Parathyroid adenoma (tissue), 2 donors: Measurements from ENCODE around the gene TPRG1L.
A peak's percentile ranks its signal among the peaks of the same experiment; 100 is the strongest.
"Not testable (repeated sequence)": the region's sequence is repeated elsewhere in the genome, so short reads cannot be mapped to it uniquely, and the experiment has no call there.

Source experiments
- H2AFZ ChIP-seq: fragments of 300-600 bp; sonication (generic); one replicate; pipeline ENCODE4 v1.7.0; 2017; ENCODE audit warnings: antibody characterized with exemption, mild to moderate bottlenecking
- H3K27ac ChIP-seq: fragments of 300-600 bp; sonication (generic); one replicate; pipeline ENCODE4 v1.7.0; 2017
- H3K27me3 ChIP-seq: fragments of 300-600 bp; sonication (generic); one replicate; pipeline ENCODE4 v1.7.0; 2017; ENCODE audit warnings: low read length; ENCODE audit not compliant: control insufficient read depth, insufficient read depth
- H3K36me3 ChIP-seq: fragments of 300-600 bp; sonication (generic); one replicate; pipeline ENCODE4 v1.7.0; 2017; ENCODE audit warnings: low read length; ENCODE audit not compliant: control insufficient read depth, insufficient read depth
- H3K4me1 ChIP-seq: fragments of 300-600 bp; sonication (generic); one replicate; pipeline ENCODE4 v1.7.0; 2017; ENCODE audit warnings: control low read depth
- H3K4me2 ChIP-seq: fragments of 300-600 bp; sonication (generic); one replicate; pipeline ENCODE4 v1.7.0; 2017; ENCODE audit warnings: low read length
- H3K4me3 ChIP-seq: fragments of 300-600 bp; sonication (generic); one replicate; pipeline ENCODE4 v1.7.0; 2017; ENCODE audit warnings: low read depth, low read length
- H3K79me2 ChIP-seq: fragments of 300-600 bp; sonication (generic); one replicate; pipeline ENCODE4 v1.7.0; 2017; ENCODE audit warnings: control low read depth
- H3K9ac ChIP-seq: fragments of 300-600 bp; sonication (generic); one replicate; pipeline ENCODE4 v1.7.0; 2017; ENCODE audit warnings: mild to moderate bottlenecking
- H3K9me3 ChIP-seq: fragments of 300-600 bp; sonication (generic); one replicate; pipeline ENCODE4 v1.7.0; 2017; ENCODE audit warnings: low read length; ENCODE audit not compliant: control insufficient read depth
- CTCF ChIP-seq: fragments of 300-600 bp; sonication (generic); IDR thresholded peaks from one replicate; pipeline ENCODE4 v1.7.0; 2017; ENCODE audit warnings: antibody characterized with exemption, mild to moderate bottlenecking
- donor health status: primary hyperparathyroidism.

Gene TPRG1L

GRCh38 chr1:3621151-3621671, 3.6 kb upstream of the TPRG1L start:
- not testable (repeated sequence) for H3K4me1 ChIP-seq, H3K27me3 ChIP-seq, H3K27ac ChIP-seq, H3K9me3 ChIP-seq, H3K79me2 ChIP-seq, H3K4me2 ChIP-seq, H3K36me3 ChIP-seq, H3K9ac ChIP-seq, H3K4me3 ChIP-seq, H2AFZ ChIP-seq
- TF ChIP-seq CTCF = peak; percentile 46

- not testable (repeated sequence) for H3K79me2 ChIP-seq, H3K27me3 ChIP-seq, H3K4me3 ChIP-seq, H3K27ac ChIP-seq, H3K36me3 ChIP-seq, H3K9ac ChIP-seq, H3K4me1 ChIP-seq, H3K9me3 ChIP-seq, H3K4me2 ChIP-seq, H2AFZ ChIP-seq
Observed at GRCh38 chr1:3622102-3622501, 2.7 kb upstream of the TPRG1L start.

- peak overlapping the region; percentile 77 for H2AFZ ChIP-seq
- H3K36me3 ChIP-seq = no peaks in the 10 kb centered on the region
- no peak for TF ChIP-seq CTCF
- no peaks in the 10 kb centered on the region for H3K9me3 ChIP-seq
- no peaks in the 10 kb centered on the region for H3K4me1 ChIP-seq
- peak overlapping the region; percentile 98 for H3K4me3 ChIP-seq
- H3K4me2 ChIP-seq = peak overlapping the region; percentile 99
- no peaks in the 10 kb centered on the region for H3K27me3 ChIP-seq
- no peaks in the 10 kb centered on the region for H3K79me2 ChIP-seq
- no peak overlapping the region for H3K9ac ChIP-seq
- H3K27ac ChIP-seq = no peak overlapping the region
Observed at GRCh38 chr1:3623441-3624199, 1.2 kb upstream of the TPRG1L start.

- H2AFZ ChIP-seq = peak overlapping the region; percentile 66
- H3K27ac ChIP-seq = no peak overlapping the region
- no peak for TF ChIP-seq CTCF
- H3K4me1 ChIP-seq = no peaks in the 10 kb centered on the region
- H3K27me3 ChIP-seq = no peaks in the 10 kb centered on the region
- H3K36me3 ChIP-seq = no peaks in the 10 kb centered on the region
- H3K79me2 ChIP-seq = no peaks in the 10 kb centered on the region
- H3K4me2 ChIP-seq = peak overlapping the region; percentile 81
- no peak overlapping the region for H3K9ac ChIP-seq
- no peaks in the 10 kb centered on the region for H3K9me3 ChIP-seq
- peak overlapping the region; percentile 39 for H3K4me3 ChIP-seq
Observed at GRCh38 chr1:3625151-3625907, 514 bp downstream of the TPRG1L start.

GRCh38 chr1:3626025-3626424, 1.2 kb downstream of the TPRG1L start:
- no peaks in the 10 kb centered on the region for H3K27me3 ChIP-seq
- no peaks in the 10 kb centered on the region for H3K36me3 ChIP-seq
- H3K9me3 ChIP-seq = no peaks in the 10 kb centered on the region
- H3K27ac ChIP-seq = no peak overlapping the region
- H3K4me1 ChIP-seq = no peaks in the 10 kb centered on the region
- H3K4me2 ChIP-seq = peak overlapping the region; percentile 81
- no peaks in the 10 kb centered on the region for H3K79me2 ChIP-seq
- TF ChIP-seq CTCF = no peak
- H3K4me3 ChIP-seq = no peak overlapping the region
- H3K9ac ChIP-seq = no peak overlapping the region
- no peak overlapping the region for H2AFZ ChIP-seq
